ENCODE results near the gene ABCG4. TPM values are rescaled to one million over a fixed set of nuclear protein-coding genes. Genes with fewer than 3 reads are reported as not detected.

ABCG4 gene
- total RNA-seq, 1 experiment from 2014 or later, result 1.9 TPM

DNA sequence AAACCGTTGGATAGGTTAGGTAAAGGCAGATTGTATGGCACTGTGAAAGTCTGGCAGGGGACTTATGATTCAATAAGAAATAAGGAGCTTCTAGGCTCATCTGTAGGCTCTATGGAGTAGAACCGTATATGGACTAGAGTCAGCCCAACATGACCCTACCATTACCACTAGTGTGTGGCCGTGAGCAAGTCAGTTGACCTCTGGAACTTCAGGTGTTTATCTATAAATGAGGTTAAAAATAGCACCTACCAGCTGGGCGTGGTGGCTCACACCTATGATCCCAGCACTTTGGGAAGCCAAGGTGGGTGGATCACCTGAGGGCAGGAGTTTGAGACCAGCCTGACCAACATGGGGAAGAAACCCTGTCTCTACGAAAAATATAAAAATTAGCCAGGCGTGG is 23.0 kb upstream of the ABCG4 start:
- no peaks in the 10 kb centered on the region for H3K27me3 ChIP-seq (ENCODE audit: insufficient read depth, low read length)
- peak overlapping the region; percentile 43 for H3K4me2 ChIP-seq (ENCODE audit: low read length)
- no TSS peak for BruUV-seq (replicated peaks)
- H3K27ac ChIP-seq (ENCODE audit: low read depth, low read length), result no peak overlapping the region
- ChIA-PET CTCF (interaction anchor here (1.5 kb wide), 1 partner anchor 158 kb away, joined by 5 read pairs; no protein-coding TSS in a partner anchor), POLR2A (interaction anchor here (0.6 kb wide), 1 partner anchor 281 kb away, joined by 3 read pairs; no protein-coding TSS in a partner anchor), RAD21 (ENCODE audit: low non-redundant PET in 1 of 2, low total read pairs in 2 of 2, uncharacterized antibody in 2 of 2, unreplicated experiment in 2 of 2) (no interaction called here)
- H3K9me3 ChIP-seq (ENCODE audit: control insufficient read depth in 1 of 2, insufficient read depth in 1 of 2, low read depth in 1 of 2, low read length in 2 of 2), result no peaks in the 10 kb centered on the region
- H3K4me1 ChIP-seq (ENCODE audit: control insufficient read depth in 1 of 2, insufficient read depth in 2 of 2, low read length in 2 of 2), result peaks cover 16 to 34% of the 10 kb centered on the region in 2 experiments
- peaks cover 0 to 4% of the 10 kb centered on the region in 2 experiments; a peak in 3 of 4 replicates for H3K36me3 ChIP-seq (ENCODE audit: control insufficient read depth in 1 of 2, insufficient read depth in 2 of 2, low read length in 2 of 2)
- TF ChIP-seq ZFX (IDR thresholded peaks at IDR 0.05), result no peak
- no peak for TF ChIP-seq POLR2A (IDR thresholded peaks at IDR 0.05; ENCODE audit: borderline replicate concordance, extremely low read depth, insufficient read depth, insufficient read length)
- TF ChIP-seq CEBPB (IDR thresholded peaks at IDR 0.05; ENCODE audit: low read depth), result no peak
- TF ChIP-seq, protein P1, sequence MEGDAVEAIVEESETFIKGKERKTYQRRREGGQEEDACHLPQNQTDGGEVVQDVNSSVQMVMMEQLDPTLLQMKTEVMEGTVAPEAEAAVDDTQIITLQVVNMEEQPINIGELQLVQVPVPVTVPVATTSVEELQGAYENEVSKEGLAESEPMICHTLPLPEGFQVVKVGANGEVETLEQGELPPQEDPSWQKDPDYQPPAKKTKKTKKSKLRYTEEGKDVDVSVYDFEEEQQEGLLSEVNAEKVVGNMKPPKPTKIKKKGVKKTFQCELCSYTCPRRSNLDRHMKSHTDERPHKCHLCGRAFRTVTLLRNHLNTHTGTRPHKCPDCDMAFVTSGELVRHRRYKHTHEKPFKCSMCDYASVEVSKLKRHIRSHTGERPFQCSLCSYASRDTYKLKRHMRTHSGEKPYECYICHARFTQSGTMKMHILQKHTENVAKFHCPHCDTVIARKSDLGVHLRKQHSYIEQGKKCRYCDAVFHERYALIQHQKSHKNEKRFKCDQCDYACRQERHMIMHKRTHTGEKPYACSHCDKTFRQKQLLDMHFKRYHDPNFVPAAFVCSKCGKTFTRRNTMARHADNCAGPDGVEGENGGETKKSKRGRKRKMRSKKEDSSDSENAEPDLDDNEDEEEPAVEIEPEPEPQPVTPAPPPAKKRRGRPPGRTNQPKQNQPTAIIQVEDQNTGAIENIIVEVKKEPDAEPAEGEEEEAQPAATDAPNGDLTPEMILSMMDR (IDR thresholded peaks at IDR 0.05 in 2 of 3, conservative IDR thresholded peaks at IDR 0.05 in 1 of 3; ENCODE audit: borderline replicate concordance in 1 of 3, insufficient read depth in 1 of 3, low read depth in 2 of 3, low read length in 2 of 3), result no peak
- TF ChIP-seq, protein P2, sequence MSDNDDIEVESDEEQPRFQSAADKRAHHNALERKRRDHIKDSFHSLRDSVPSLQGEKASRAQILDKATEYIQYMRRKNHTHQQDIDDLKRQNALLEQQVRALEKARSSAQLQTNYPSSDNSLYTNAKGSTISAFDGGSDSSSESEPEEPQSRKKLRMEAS (IDR thresholded peaks at IDR 0.05), result no peak
- no peak for TF ChIP-seq SRF (IDR thresholded peaks at IDR 0.05; ENCODE audit: low read depth)
- no peak for TF ChIP-seq SIN3A (IDR thresholded peaks at IDR 0.05; ENCODE audit: low read depth)
- TF ChIP-seq SP1 (IDR thresholded peaks at IDR 0.05; ENCODE audit: low read depth), result no peak
- no peak for TF ChIP-seq EZH2 (IDR thresholded peaks at IDR 0.05)
- TF ChIP-seq JUND (IDR thresholded peaks at IDR 0.05), result no peak
- TF ChIP-seq EGR1 (IDR thresholded peaks at IDR 0.05; ENCODE audit: low read depth), result no peak
- no peak for TF ChIP-seq FOSL1 (IDR thresholded peaks at IDR 0.05; ENCODE audit: low read depth)
- TF ChIP-seq TCF7L2 (IDR thresholded peaks at IDR 0.05; ENCODE audit: borderline replicate concordance, extremely low read depth, insufficient read depth, insufficient read length), result no peak
- H3K9ac ChIP-seq (ENCODE audit: low read length), result no peak overlapping the region
- H3K4me3 ChIP-seq (replicated peaks in 1 of 2; ENCODE audit: low read depth in 1 of 2, low read length in 2 of 2), result no peak overlapping the region
- no peak overlapping the region for H2AFZ ChIP-seq (ENCODE audit: low read depth, low read length, poor library complexity, severe bottlenecking)
- no peaks in the 10 kb centered on the region for H3K9me2 ChIP-seq (ENCODE audit: insufficient read depth)
- no peaks in the 10 kb centered on the region for H4K20me1 ChIP-seq (ENCODE audit: insufficient read depth)
- no peak for ATAC-seq
- peaks cover 25% of the 10 kb centered on the region for H3K79me2 ChIP-seq (ENCODE audit: insufficient read depth, low read length)
- intact Hi-C loops (cut with micrococcal nuclease), result no loop called here
- DNase-seq (ENCODE audit: low read depth, low spot score), result no peak
